HL-60 (cell line): ENCODE measurements around the gene IL17RA.

ENCODE experiments used
- POLR2AphosphoS5 ChIP-seq: IDR thresholded peaks from 2 replicates; pipeline ENCODE4 v1.6.1; 2012; ENCODE audit warnings: low read depth
- TF ChIP-seq, protein P1 (sequence below): IDR thresholded peaks from one replicate; pipeline ENCODE4 v1.5.1; 2011; ENCODE audit warnings: low read length, control low read depth, inconsistent platforms; ENCODE audit not compliant: insufficient read depth

DNA sequence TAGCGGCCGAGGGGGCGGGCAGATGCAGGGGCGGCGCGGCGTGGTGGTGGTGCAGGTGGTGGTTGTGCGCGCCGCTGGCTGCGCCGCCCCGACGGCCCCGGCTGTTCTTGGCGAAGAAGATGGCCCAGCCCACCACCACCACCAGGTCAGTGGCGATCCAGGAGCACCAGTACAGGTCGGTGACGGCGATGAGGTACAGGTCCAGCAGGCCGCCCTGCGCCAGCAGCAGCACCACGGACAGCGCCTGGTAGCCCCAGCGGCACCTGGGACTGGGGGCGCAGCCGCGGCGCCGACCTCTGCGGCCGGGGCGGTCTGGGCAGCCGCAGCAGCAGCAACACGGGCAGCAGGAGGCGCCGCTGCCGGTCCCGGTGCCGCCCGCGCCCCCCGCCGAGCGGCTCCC is 35.5 kb downstream of the IL17RA start:
- TF ChIP-seq POLR2AphosphoS5 = no peak
- TF ChIP-seq, protein P1, sequence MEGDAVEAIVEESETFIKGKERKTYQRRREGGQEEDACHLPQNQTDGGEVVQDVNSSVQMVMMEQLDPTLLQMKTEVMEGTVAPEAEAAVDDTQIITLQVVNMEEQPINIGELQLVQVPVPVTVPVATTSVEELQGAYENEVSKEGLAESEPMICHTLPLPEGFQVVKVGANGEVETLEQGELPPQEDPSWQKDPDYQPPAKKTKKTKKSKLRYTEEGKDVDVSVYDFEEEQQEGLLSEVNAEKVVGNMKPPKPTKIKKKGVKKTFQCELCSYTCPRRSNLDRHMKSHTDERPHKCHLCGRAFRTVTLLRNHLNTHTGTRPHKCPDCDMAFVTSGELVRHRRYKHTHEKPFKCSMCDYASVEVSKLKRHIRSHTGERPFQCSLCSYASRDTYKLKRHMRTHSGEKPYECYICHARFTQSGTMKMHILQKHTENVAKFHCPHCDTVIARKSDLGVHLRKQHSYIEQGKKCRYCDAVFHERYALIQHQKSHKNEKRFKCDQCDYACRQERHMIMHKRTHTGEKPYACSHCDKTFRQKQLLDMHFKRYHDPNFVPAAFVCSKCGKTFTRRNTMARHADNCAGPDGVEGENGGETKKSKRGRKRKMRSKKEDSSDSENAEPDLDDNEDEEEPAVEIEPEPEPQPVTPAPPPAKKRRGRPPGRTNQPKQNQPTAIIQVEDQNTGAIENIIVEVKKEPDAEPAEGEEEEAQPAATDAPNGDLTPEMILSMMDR = no peak
